ENCODE measurements around the gene TRPC4AP.

Gene TRPC4AP

DNA sequence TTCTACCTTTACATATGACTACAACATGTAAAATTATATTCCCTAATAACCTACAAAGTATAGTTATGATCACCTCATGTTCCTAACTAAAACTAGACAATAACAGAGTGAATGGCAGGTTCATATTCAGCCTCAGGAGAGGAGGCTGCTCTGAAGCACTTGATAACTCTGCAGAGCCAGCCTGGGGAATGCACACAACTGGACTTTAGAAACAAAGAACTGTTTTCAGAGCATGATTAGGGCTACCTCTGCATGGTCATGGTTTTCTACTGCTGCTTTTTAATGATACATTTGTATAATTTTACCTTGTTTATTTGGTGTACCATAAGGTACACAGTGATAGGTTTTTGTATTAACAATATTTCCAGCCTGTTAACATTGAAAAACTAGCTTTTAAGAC, 50.3 kb downstream of the TRPC4AP start:
- DNase-seq (ENCODE audit: low read depth) = no peak
- no peak for TF ChIP-seq CTCF (conservative IDR thresholded peaks at IDR 0.05; ENCODE audit: control insufficient read depth, insufficient read depth, low read depth, low read length)

DNA sequence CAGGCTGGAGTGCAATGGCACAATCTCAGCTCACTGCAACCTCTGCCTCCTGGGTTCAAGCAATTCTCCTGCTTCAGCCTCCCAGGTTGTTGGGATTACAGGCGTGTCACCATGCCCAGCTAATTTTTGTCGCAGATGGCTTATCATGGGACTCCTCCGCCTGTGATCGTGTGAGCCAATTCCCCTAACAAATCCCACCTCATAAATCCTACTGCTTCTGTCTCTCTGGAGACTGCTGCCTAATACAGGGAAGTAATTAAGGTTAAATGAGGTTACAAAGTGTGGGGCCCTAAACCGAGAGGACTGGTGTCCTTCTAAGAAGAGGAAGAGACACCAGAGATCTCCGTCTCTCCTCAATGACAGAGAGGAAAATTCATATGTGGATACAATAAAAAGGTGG, 52.0 kb downstream of the TRPC4AP start:
- no peak for TF ChIP-seq CTCF (conservative IDR thresholded peaks at IDR 0.05; ENCODE audit: control insufficient read depth, insufficient read depth, low read depth, low read length)
- no peak for DNase-seq (ENCODE audit: low read depth)
- H3K4me3 ChIP-seq (ENCODE audit: control insufficient read depth, low read depth, low read length) = no peak overlapping the region

More for the DNA sequence above, 50.3 kb downstream of the TRPC4AP start:
- no peak overlapping the region for H3K4me3 ChIP-seq (ENCODE audit: control insufficient read depth, low read depth, low read length)

GRCh38 chr20:35039846-35040489, 52.6 kb downstream of the TRPC4AP start:
- no peak overlapping the region for H3K4me3 ChIP-seq (ENCODE audit: control insufficient read depth, low read depth, low read length)
- no peak for TF ChIP-seq CTCF (conservative IDR thresholded peaks at IDR 0.05; ENCODE audit: control insufficient read depth, insufficient read depth, low read depth, low read length)
- no peak for DNase-seq (ENCODE audit: low read depth)

GRCh38 chr20:35039146-35039545, 53.5 kb downstream of the TRPC4AP start:
- no peak for DNase-seq (ENCODE audit: low read depth)
- no peak overlapping the region for H3K4me3 ChIP-seq (ENCODE audit: control insufficient read depth, low read depth, low read length)
- TF ChIP-seq CTCF (conservative IDR thresholded peaks at IDR 0.05; ENCODE audit: control insufficient read depth, insufficient read depth, low read depth, low read length) = no peak

DNA sequence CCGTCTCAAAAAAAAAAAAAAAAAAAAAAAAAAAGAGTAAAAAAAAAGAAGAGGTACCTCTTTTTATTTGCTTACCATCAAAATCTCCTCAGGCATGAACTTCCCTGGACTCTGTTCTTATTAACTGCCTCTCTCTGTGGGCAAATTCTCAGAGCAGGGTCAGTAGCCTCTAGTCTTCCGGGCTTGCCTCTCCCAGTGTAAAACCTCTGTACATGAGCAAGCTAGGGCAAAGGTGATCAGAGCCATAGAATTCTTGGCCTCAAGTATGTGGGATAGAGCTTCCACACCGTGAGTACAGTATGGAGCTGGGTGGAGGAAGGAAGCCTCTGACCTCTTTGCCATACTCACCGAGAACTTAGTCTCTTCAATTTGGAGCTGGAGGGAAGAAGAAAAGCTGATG, 58.5 kb downstream of the TRPC4AP start:
- no peak overlapping the region for H3K4me3 ChIP-seq (ENCODE audit: control insufficient read depth, low read depth, low read length)
- no peak for DNase-seq (ENCODE audit: low read depth)
- no peak for TF ChIP-seq CTCF (conservative IDR thresholded peaks at IDR 0.05; ENCODE audit: control insufficient read depth, insufficient read depth, low read depth, low read length)

DNA sequence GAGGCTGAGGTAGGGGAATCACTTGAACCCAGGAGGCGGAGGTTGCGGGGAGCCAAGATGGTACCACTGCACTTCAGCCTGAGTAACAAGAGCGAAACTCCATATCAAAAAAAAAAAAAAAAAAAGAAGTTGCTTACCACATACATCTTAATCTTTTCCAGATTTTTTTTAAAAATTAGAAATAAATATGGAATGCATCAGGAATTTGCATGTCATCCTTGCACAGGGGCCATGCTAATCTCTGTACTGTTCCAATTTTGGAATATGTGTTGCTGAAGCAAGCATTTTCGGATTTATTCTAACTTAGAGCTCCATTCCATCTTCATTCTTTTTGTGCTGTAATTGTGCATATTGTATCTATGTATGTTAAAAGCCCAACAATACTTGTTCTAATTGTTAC, 62.5 kb downstream of the TRPC4AP start:
- DNase-seq (ENCODE audit: low read depth) = no peak
- no peak for TF ChIP-seq CTCF (conservative IDR thresholded peaks at IDR 0.05; ENCODE audit: control insufficient read depth, insufficient read depth, low read depth, low read length)
- no peak overlapping the region for H3K4me3 ChIP-seq (ENCODE audit: control insufficient read depth, low read depth, low read length)

GRCh38 chr20:35027301-35027700, 65.3 kb downstream of the TRPC4AP start:
- H3K4me3 ChIP-seq (ENCODE audit: control insufficient read depth, low read depth, low read length) = no peak overlapping the region
- TF ChIP-seq CTCF (conservative IDR thresholded peaks at IDR 0.05; ENCODE audit: control insufficient read depth, insufficient read depth, low read depth, low read length) = no peak
- no peak for DNase-seq (ENCODE audit: low read depth)
